Measurements from ENCODE around the gene NPLOC4. TPM values are rescaled to one million over a fixed set of nuclear protein-coding genes. Genes with fewer than 3 reads are reported as not detected.

Gene NPLOC4
- total and polyA plus RNA-seq, 2 of the 13 experiments (the other 11 are each of a cell fraction or from before 2014, with no cell fraction given) = 57.0 to 97.0 TPM

GRCh38 chr17:81655378-81656117 lies 18.6 kb upstream of the NPLOC4 start (continued):
- TF ChIP-seq ZNF510 (CRISPR knock-in tag; IDR thresholded peaks at IDR 0.05; ENCODE audit: low read depth) = peak; percentile 73; the same call in 1 of the 2 replicates
- no peak for TF ChIP-seq FOXK1 (CRISPR knock-in tag; IDR thresholded peaks at IDR 0.05; ENCODE audit: borderline replicate concordance, low read depth)
- no peak for TF ChIP-seq RFXAP (CRISPR knock-in tag; IDR thresholded peaks at IDR 0.05; ENCODE audit: borderline replicate concordance)
- peak; percentile 62; the same call in 1 of the 2 replicates for TF ChIP-seq WIZ (CRISPR knock-in tag; IDR thresholded peaks at IDR 0.05)
- TF ChIP-seq ZNF792 (CRISPR knock-in tag; IDR thresholded peaks at IDR 0.05) = no peak
- no peak for TF ChIP-seq ZBTB21 (CRISPR knock-in tag; IDR thresholded peaks at IDR 0.05)
- TF ChIP-seq SKI (IDR thresholded peaks at IDR 0.05; ENCODE audit: partially characterized antibody) = no peak
- TF ChIP-seq, protein P1, sequence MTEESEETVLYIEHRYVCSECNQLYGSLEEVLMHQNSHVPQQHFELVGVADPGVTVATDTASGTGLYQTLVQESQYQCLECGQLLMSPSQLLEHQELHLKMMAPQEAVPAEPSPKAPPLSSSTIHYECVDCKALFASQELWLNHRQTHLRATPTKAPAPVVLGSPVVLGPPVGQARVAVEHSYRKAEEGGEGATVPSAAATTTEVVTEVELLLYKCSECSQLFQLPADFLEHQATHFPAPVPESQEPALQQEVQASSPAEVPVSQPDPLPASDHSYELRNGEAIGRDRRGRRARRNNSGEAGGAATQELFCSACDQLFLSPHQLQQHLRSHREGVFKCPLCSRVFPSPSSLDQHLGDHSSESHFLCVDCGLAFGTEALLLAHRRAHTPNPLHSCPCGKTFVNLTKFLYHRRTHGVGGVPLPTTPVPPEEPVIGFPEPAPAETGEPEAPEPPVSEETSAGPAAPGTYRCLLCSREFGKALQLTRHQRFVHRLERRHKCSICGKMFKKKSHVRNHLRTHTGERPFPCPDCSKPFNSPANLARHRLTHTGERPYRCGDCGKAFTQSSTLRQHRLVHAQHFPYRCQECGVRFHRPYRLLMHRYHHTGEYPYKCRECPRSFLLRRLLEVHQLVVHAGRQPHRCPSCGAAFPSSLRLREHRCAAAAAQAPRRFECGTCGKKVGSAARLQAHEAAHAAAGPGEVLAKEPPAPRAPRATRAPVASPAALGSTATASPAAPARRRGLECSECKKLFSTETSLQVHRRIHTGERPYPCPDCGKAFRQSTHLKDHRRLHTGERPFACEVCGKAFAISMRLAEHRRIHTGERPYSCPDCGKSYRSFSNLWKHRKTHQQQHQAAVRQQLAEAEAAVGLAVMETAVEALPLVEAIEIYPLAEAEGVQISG (CRISPR knock-in tag; IDR thresholded peaks at IDR 0.05) = peak; percentile 26; the same call in 1 of the 2 replicates
- TF ChIP-seq SOX13 (IDR thresholded peaks at IDR 0.05) = no peak
- TF ChIP-seq SOX13 (CRISPR knock-in tag; conservative IDR thresholded peaks at IDR 0.05 in 1 of 2, IDR thresholded peaks at IDR 0.05 in 1 of 2) = peak in 1 of 2 experiments; percentile 13; a peak in 1 of 4 replicates
- no peak for TF ChIP-seq ZNF83 (CRISPR knock-in tag; IDR thresholded peaks at IDR 0.05; ENCODE audit: borderline replicate concordance)
- TF ChIP-seq STAT5B (CRISPR knock-in tag; IDR thresholded peaks at IDR 0.05) = no peak
- TF ChIP-seq AHR (CRISPR knock-in tag; IDR thresholded peaks at IDR 0.05) = no peak
- 0 out of 2 replicates have a peak, but pooled peaks have one; percentile 24 for TF ChIP-seq ZNF598 (CRISPR knock-in tag; IDR thresholded peaks at IDR 0.05; ENCODE audit: borderline replicate concordance)
- TF ChIP-seq SRF (IDR thresholded peaks at IDR 0.05; ENCODE audit: low read depth, low read length) = no peak
- TF ChIP-seq, protein P2, sequence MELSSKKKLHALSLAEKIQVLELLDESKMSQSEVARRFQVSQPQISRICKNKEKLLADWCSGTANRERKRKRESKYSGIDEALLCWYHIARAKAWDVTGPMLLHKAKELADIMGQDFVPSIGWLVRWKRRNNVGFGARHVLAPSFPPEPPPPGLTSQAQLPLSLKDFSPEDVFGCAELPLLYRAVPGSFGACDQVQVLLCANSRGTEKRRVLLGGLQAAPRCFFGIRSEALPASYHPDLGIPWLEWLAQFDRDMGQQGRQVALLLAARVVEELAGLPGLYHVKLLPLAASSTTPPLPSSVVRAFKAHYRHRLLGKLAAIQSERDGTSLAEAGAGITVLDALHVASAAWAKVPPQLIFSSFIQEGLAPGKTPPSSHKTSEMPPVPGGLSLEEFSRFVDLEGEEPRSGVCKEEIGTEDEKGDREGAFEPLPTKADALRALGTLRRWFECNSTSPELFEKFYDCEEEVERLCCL (CRISPR knock-in tag; IDR thresholded peaks at IDR 0.05; ENCODE audit: borderline replicate concordance) = no peak
- TF ChIP-seq KDM6A (CRISPR knock-in tag; IDR thresholded peaks at IDR 0.05; ENCODE audit: low read depth) = no peak
- TF ChIP-seq ZNF484 (CRISPR knock-in tag; IDR thresholded peaks at IDR 0.05; ENCODE audit: borderline replicate concordance, low read depth) = no peak
- no peak for TF ChIP-seq SOX6 (IDR thresholded peaks at IDR 0.05)
- TF ChIP-seq SOX6 (CRISPR knock-in tag; IDR thresholded peaks at IDR 0.05) = no peak
- TF ChIP-seq HHEX (CRISPR knock-in tag; IDR thresholded peaks at IDR 0.05) = no peak
- TF ChIP-seq, protein P3, sequence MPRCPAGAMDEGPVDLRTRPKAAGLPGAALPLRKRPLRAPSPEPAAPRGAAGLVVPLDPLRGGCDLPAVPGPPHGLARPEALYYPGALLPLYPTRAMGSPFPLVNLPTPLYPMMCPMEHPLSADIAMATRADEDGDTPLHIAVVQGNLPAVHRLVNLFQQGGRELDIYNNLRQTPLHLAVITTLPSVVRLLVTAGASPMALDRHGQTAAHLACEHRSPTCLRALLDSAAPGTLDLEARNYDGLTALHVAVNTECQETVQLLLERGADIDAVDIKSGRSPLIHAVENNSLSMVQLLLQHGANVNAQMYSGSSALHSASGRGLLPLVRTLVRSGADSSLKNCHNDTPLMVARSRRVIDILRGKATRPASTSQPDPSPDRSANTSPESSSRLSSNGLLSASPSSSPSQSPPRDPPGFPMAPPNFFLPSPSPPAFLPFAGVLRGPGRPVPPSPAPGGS (CRISPR knock-in tag; IDR thresholded peaks at IDR 0.05) = 0 out of 2 replicates have a peak, but pooled peaks have one; percentile 53

Measured in HepG2 (cell line).